GM19023 (cell line): ENCODE results near the gene TPPP2.
"Not testable (repeated sequence)": the region's sequence is repeated elsewhere in the genome, so short reads cannot be mapped to it uniquely, and the experiment has no call there.

Experiments
- ATAC-seq: cut with Tn5 transposase; IDR thresholded peaks from one replicate; pipeline ENCODE4 v1.9.1; 2021; ENCODE audit warnings: mild to moderate bottlenecking, moderate library complexity; ENCODE audit not compliant: unreplicated experiment

Gene TPPP2

GRCh38 chr14:21037156-21037555 is 7.1 kb downstream of the TPPP2 start:
- ATAC-seq, result no peak

- no peak for ATAC-seq
These were observed 8.7 kb downstream of the TPPP2 start for GRCh38 chr14:21038441-21039422.

- no peak for ATAC-seq
These were observed 9.8 kb downstream of the TPPP2 start for GRCh38 chr14:21039585-21040369.

GRCh38 chr14:21040370-21040925 is 10.4 kb downstream of the TPPP2 start:
- ATAC-seq, result no peak

- not testable (repeated sequence) for ATAC-seq
These were observed 10.9 kb downstream of the TPPP2 start for GRCh38 chr14:21040941-21041340.

- ATAC-seq, result no peak
These were observed 11.8 kb downstream of the TPPP2 start, which contains the start of gene RNASE7 for GRCh38 chr14:21041676-21042433. Gene RNASE7 (plus strand): TSS chr14:21042362. CDS start chr14:21042993, 631 bp downstream.

GRCh38 chr14:21042918-21043317 is 12.9 kb downstream of the TPPP2 start:
- ATAC-seq, result no peak

GRCh38 chr14:21043387-21043973 is 13.5 kb downstream of the TPPP2 start:
- ATAC-seq, result no peak

GRCh38 chr14:21043974-21044618 is 14.1 kb downstream of the TPPP2 start:
- no peak for ATAC-seq

- ATAC-seq, result no peak
These were observed 17.4 kb downstream of the TPPP2 start for GRCh38 chr14:21047378-21047781.

- no peak for ATAC-seq
These were observed 18.6 kb downstream of the TPPP2 start for GRCh38 chr14:21048638-21049037.

GRCh38 chr14:21049271-21049673 is 19.3 kb downstream of the TPPP2 start:
- ATAC-seq, result no peak

GRCh38 chr14:21050597-21050996 is 20.6 kb downstream of the TPPP2 start:
- no peak for ATAC-seq

GRCh38 chr14:21053184-21054122 is 23.4 kb downstream of the TPPP2 start:
- no peak for ATAC-seq

GRCh38 chr14:21054123-21054767 is 24.2 kb downstream of the TPPP2 start:
- no peak for ATAC-seq

GRCh38 chr14:21054768-21055145 is 24.7 kb downstream of the TPPP2 start:
- no peak for ATAC-seq

GRCh38 chr14:21055432-21056117 is 25.6 kb downstream of the TPPP2 start:
- no peak for ATAC-seq
